Esophagus squamous epithelium (tissue), 4 donors: ENCODE results near the gene KBTBD8.

Experiments
- CTCF ChIP-seq, 6 experiments: fragments of 450-650 bp in 4 of 6; fragments of 200-600 bp in 2 of 6; sonication (generic) in 2 of 6; IDR thresholded peaks; one replicate each; pipeline ENCODE4 v1.5.1; 2016 to 2019; ENCODE audit warnings: antibody characterized with exemption in 6 of 6, mild to moderate bottlenecking in 4 of 6, moderate library complexity in 4 of 6
- POLR2A ChIP-seq, 4 donors: fragments of 450-650 bp; IDR thresholded peaks; one replicate each; pipeline ENCODE4 v1.6.1; 2017; ENCODE audit warnings: antibody characterized with exemption in 4 of 4, mild to moderate bottlenecking in 4 of 4, moderate library complexity in 3 of 4

- TF ChIP-seq CTCF (IDR thresholded peaks at IDR 0.05) (no peak), POLR2A (IDR thresholded peaks at IDR 0.05) (no peak)
Measured at GRCh38 chr3:67012564-67012963, 14.5 kb downstream of the KBTBD8 start.
